ENCODE measurements around the gene CASS4.

DNA sequence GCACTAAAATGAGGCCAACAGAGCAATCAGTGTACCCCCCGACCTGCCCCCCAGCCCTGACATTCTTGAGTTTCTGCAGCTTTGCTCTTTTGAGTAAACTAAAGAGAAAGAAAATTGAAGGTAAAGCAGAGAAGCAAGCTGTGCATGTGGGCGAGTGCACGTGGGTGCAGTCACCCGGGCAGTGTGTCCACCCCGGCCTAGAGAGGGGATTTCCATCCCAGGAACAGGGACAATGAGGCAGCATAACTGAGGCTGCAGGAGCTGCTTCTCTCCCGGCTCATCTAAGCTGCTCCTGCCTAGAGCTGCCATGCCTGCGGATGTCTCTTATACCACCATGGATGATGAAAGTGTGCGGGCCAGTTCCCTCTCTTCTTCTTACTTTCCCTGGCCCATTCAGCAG, 16.8 kb downstream of the CASS4 start:
- TF ChIP-seq, protein P1, sequence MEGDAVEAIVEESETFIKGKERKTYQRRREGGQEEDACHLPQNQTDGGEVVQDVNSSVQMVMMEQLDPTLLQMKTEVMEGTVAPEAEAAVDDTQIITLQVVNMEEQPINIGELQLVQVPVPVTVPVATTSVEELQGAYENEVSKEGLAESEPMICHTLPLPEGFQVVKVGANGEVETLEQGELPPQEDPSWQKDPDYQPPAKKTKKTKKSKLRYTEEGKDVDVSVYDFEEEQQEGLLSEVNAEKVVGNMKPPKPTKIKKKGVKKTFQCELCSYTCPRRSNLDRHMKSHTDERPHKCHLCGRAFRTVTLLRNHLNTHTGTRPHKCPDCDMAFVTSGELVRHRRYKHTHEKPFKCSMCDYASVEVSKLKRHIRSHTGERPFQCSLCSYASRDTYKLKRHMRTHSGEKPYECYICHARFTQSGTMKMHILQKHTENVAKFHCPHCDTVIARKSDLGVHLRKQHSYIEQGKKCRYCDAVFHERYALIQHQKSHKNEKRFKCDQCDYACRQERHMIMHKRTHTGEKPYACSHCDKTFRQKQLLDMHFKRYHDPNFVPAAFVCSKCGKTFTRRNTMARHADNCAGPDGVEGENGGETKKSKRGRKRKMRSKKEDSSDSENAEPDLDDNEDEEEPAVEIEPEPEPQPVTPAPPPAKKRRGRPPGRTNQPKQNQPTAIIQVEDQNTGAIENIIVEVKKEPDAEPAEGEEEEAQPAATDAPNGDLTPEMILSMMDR (IDR thresholded peaks at IDR 0.05), result no peak
- TF ChIP-seq EP300 (IDR thresholded peaks at IDR 0.05), result no peak

Data from ovary (tissue), 3 donors.